HEK293 (cell line): ENCODE measurements around the gene ZNF646.
A peak's percentile ranks its signal among the peaks of the same experiment; 100 is the strongest.

ENCODE experiments used
- BCL11B ChIP-seq: fragments of 450-650 bp; formaldehyde crosslinking; IDR thresholded peaks from 2 replicates; pipeline ENCODE4 v1.5.1; 2016; ENCODE audit warnings: low read depth, missing biosample characterization, missing genetic modification characterization
- EGR2 ChIP-seq: fragments of 450-650 bp; formaldehyde crosslinking; IDR thresholded peaks from 2 replicates; pipeline ENCODE4 v1.5.1; 2016; ENCODE audit warnings: low read depth, missing biosample characterization, missing genetic modification characterization
- GFI1B ChIP-seq: fragments of 450-650 bp; formaldehyde crosslinking; IDR thresholded peaks from 2 replicates; pipeline ENCODE4 v1.5.1; 2016; ENCODE audit warnings: missing biosample characterization, missing genetic modification characterization
- KLF10 ChIP-seq: fragments of 450-650 bp; IDR thresholded peaks from 2 replicates; pipeline ENCODE4 v1.5.1; 2018; ENCODE audit warnings: missing biosample characterization, mild to moderate bottlenecking, missing genetic modification characterization
- MYNN ChIP-seq: fragments of 450-650 bp; formaldehyde crosslinking; IDR thresholded peaks from 2 replicates; pipeline ENCODE4 v1.5.1; 2016; ENCODE audit warnings: missing biosample characterization, missing genetic modification characterization, borderline replicate concordance
- SCRT2 ChIP-seq: fragments of 450-650 bp; formaldehyde crosslinking; IDR thresholded peaks from 2 replicates; pipeline ENCODE4 v1.5.1; 2016; ENCODE audit warnings: missing biosample characterization, missing genetic modification characterization
- YY1 ChIP-seq: fragments of 450-650 bp; formaldehyde crosslinking; IDR thresholded peaks from 2 replicates; pipeline ENCODE4 v1.5.1; 2018; ENCODE audit warnings: missing biosample characterization, missing genetic modification characterization
- YY2 ChIP-seq: fragments of 450-650 bp; formaldehyde crosslinking; IDR thresholded peaks from 2 replicates; pipeline ENCODE4 v1.5.1; 2016; ENCODE audit warnings: missing biosample characterization, missing genetic modification characterization
- ZFP3 ChIP-seq: fragments of 450-650 bp; formaldehyde crosslinking; IDR thresholded peaks from 2 replicates; pipeline ENCODE4 v1.5.1; 2016; ENCODE audit warnings: low read depth, missing biosample characterization, missing genetic modification characterization
- ZFP37 ChIP-seq: fragments of 450-650 bp; formaldehyde crosslinking; IDR thresholded peaks from 2 replicates; pipeline ENCODE4 v1.5.1; 2016; ENCODE audit warnings: missing biosample characterization, missing genetic modification characterization
- ZNF112 ChIP-seq: fragments of 450-650 bp; formaldehyde crosslinking; IDR thresholded peaks from 2 replicates; pipeline ENCODE4 v1.5.0; 2017; ENCODE audit warnings: missing biosample characterization, missing genetic modification characterization
- ZNF114 ChIP-seq: fragments of 450-650 bp; formaldehyde crosslinking; IDR thresholded peaks from 2 replicates; pipeline ENCODE4 v1.5.0; 2017; ENCODE audit warnings: missing biosample characterization, missing genetic modification characterization
- ZNF121 ChIP-seq: fragments of 450-650 bp; formaldehyde crosslinking; IDR thresholded peaks from 2 replicates; pipeline ENCODE4 v1.5.1; 2016; ENCODE audit warnings: missing biosample characterization, missing genetic modification characterization
- ZNF214 ChIP-seq: fragments of 450-650 bp; formaldehyde crosslinking; IDR thresholded peaks from 2 replicates; pipeline ENCODE4 v1.5.1; 2017; ENCODE audit warnings: missing biosample characterization, mild to moderate bottlenecking, missing genetic modification characterization, borderline replicate concordance
- ZNF248 ChIP-seq: fragments of 450-650 bp; formaldehyde crosslinking; IDR thresholded peaks from 2 replicates; pipeline ENCODE4 v1.5.1; 2017; ENCODE audit warnings: missing biosample characterization, missing genetic modification characterization
- ZNF391 ChIP-seq: fragments of 450-650 bp; formaldehyde crosslinking; IDR thresholded peaks from 2 replicates; pipeline ENCODE4 v1.5.1; 2016; ENCODE audit warnings: low read depth, missing biosample characterization, missing genetic modification characterization, borderline replicate concordance
- ZNF398 ChIP-seq: fragments of 450-650 bp; formaldehyde crosslinking; IDR thresholded peaks from 2 replicates; pipeline ENCODE4 v1.5.1; 2017; ENCODE audit warnings: missing biosample characterization, missing genetic modification characterization
- ZNF514 ChIP-seq: fragments of 450-650 bp; formaldehyde crosslinking; IDR thresholded peaks from 2 replicates; pipeline ENCODE4 v1.5.1; 2016; ENCODE audit warnings: missing biosample characterization, missing genetic modification characterization
- ZNF555 ChIP-seq: fragments of 450-650 bp; formaldehyde crosslinking; conservative IDR thresholded peaks from 2 replicates; pipeline ENCODE4 v1.5.1; 2017; ENCODE audit warnings: missing biosample characterization, mild to moderate bottlenecking, missing genetic modification characterization, inconsistent platforms
- ZNF558 ChIP-seq: fragments of 450-650 bp; formaldehyde crosslinking; IDR thresholded peaks from 2 replicates; pipeline ENCODE4 v1.5.1; 2016; ENCODE audit warnings: missing biosample characterization, missing genetic modification characterization
- ZNF560 ChIP-seq: fragments of 450-650 bp; formaldehyde crosslinking; IDR thresholded peaks from 2 replicates; pipeline ENCODE4 v1.5.1; 2017; ENCODE audit warnings: missing biosample characterization, missing genetic modification characterization, borderline replicate concordance
- ZNF600 ChIP-seq: fragments of 450-650 bp; formaldehyde crosslinking; IDR thresholded peaks from 2 replicates; pipeline ENCODE4 v1.5.1; 2016; ENCODE audit warnings: missing biosample characterization, missing genetic modification characterization
- ZNF639 ChIP-seq: fragments of 450-650 bp; formaldehyde crosslinking; IDR thresholded peaks from 2 replicates; pipeline ENCODE4 v1.5.1; 2016; ENCODE audit warnings: missing biosample characterization, missing genetic modification characterization
- ZNF658 ChIP-seq: fragments of 450-650 bp; formaldehyde crosslinking; IDR thresholded peaks from 2 replicates; pipeline ENCODE4; 2016; ENCODE audit warnings: missing biosample characterization, missing genetic modification characterization
- ZNF660 ChIP-seq: fragments of 450-650 bp; IDR thresholded peaks from 2 replicates; pipeline ENCODE4 v1.5.1; 2018; ENCODE audit warnings: missing biosample characterization, mild to moderate bottlenecking, missing genetic modification characterization
- ZNF701 ChIP-seq: fragments of 450-650 bp; formaldehyde crosslinking; IDR thresholded peaks from 2 replicates; pipeline ENCODE4 v1.5.1; 2016; ENCODE audit warnings: missing biosample characterization, missing genetic modification characterization
- ZNF785 ChIP-seq: fragments of 450-650 bp; formaldehyde crosslinking; IDR thresholded peaks from 2 replicates; pipeline ENCODE4 v1.5.1; 2016; ENCODE audit warnings: missing biosample characterization, missing genetic modification characterization
- TF ChIP-seq, protein P1 (sequence below): fragments of 450-650 bp; formaldehyde crosslinking; IDR thresholded peaks from 2 replicates; pipeline ENCODE4 v1.5.1; 2016; ENCODE audit warnings: missing biosample characterization, missing genetic modification characterization
- TF ChIP-seq, protein P2 (sequence below): fragments of 450-650 bp; IDR thresholded peaks from 2 replicates; pipeline ENCODE4 v1.5.1; 2018; ENCODE audit warnings: missing biosample characterization, missing genetic modification characterization

ZNF646 gene

DNA sequence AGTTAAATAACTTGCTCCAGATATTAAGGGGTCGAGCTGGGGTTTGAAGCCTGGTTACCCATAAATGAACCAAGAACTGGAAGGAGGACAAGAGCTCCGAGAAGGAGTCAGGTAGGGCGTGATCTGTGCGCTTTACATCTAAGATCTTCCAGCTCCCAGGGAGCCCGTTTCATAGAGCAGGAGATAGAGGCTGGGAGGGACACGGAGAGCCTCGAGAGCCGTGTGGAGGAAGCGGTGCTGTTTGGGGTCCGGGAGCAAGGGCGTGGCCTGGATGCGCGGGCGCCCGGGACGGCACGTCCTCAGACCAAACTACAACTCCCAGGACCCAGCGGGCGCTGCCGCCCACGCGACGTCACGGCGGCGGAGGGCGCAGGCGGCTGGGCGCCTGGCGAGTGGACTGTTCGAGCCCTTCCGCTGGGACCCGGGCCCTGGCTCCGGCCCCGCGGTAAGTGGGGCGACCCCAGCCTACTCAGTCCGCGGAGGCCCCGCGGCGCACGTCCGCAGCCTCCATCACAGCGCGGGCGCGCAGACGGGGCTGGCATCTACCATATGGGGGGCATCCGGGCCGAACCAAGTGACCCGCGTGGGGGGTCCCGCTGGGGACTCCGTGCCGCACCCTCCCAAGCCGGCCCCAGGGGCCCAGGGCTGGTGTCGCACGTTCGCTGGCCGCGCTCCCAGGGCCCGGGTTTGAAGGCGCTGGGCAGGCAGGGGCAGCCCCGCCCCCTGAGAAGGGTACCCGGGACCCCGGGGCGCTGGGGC is 34.0 kb downstream of the ZNF646 start, which contains the start of gene BCKDK (continued):
- TF ChIP-seq, protein P1, sequence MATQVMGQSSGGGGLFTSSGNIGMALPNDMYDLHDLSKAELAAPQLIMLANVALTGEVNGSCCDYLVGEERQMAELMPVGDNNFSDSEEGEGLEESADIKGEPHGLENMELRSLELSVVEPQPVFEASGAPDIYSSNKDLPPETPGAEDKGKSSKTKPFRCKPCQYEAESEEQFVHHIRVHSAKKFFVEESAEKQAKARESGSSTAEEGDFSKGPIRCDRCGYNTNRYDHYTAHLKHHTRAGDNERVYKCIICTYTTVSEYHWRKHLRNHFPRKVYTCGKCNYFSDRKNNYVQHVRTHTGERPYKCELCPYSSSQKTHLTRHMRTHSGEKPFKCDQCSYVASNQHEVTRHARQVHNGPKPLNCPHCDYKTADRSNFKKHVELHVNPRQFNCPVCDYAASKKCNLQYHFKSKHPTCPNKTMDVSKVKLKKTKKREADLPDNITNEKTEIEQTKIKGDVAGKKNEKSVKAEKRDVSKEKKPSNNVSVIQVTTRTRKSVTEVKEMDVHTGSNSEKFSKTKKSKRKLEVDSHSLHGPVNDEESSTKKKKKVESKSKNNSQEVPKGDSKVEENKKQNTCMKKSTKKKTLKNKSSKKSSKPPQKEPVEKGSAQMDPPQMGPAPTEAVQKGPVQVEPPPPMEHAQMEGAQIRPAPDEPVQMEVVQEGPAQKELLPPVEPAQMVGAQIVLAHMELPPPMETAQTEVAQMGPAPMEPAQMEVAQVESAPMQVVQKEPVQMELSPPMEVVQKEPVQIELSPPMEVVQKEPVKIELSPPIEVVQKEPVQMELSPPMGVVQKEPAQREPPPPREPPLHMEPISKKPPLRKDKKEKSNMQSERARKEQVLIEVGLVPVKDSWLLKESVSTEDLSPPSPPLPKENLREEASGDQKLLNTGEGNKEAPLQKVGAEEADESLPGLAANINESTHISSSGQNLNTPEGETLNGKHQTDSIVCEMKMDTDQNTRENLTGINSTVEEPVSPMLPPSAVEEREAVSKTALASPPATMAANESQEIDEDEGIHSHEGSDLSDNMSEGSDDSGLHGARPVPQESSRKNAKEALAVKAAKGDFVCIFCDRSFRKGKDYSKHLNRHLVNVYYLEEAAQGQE (tag by site-specific recombination) = no peak
- TF ChIP-seq ZNF785 = no peak
- TF ChIP-seq ZNF701 (tag by site-specific recombination) = no peak
- no peak for TF ChIP-seq ZNF558 (tag by site-specific recombination)
- TF ChIP-seq MYNN (tag by site-specific recombination) = no peak
- no peak for TF ChIP-seq ZFP37 (tag by site-specific recombination)
- TF ChIP-seq ZNF248 (tag by site-specific recombination) = no peak
- 0 out of 2 replicates have a peak, but pooled peaks have one; percentile 19 for TF ChIP-seq ZNF600 (tag by site-specific recombination)
- TF ChIP-seq ZNF114 (tag by site-specific recombination) = no peak
- no peak; the same call in none of the 2 replicates for TF ChIP-seq ZNF660 (tag by site-specific recombination)
- TF ChIP-seq KLF10 (tag by site-specific recombination) = peak; percentile 57
- TF ChIP-seq ZNF639 (tag by site-specific recombination) = no peak
- no peak for TF ChIP-seq YY2
- TF ChIP-seq ZNF391 (tag by site-specific recombination) = no peak
- no peak for TF ChIP-seq ZNF555
- no peak for TF ChIP-seq SCRT2
- no peak for TF ChIP-seq ZNF214 (tag by site-specific recombination)
- TF ChIP-seq GFI1B (tag by site-specific recombination) = no peak
- TF ChIP-seq YY1 (tag by site-specific recombination) = peak; percentile 47; the same call in 1 of the 2 replicates
- TF ChIP-seq ZNF514 (tag by site-specific recombination) = no peak
- TF ChIP-seq, protein P2, sequence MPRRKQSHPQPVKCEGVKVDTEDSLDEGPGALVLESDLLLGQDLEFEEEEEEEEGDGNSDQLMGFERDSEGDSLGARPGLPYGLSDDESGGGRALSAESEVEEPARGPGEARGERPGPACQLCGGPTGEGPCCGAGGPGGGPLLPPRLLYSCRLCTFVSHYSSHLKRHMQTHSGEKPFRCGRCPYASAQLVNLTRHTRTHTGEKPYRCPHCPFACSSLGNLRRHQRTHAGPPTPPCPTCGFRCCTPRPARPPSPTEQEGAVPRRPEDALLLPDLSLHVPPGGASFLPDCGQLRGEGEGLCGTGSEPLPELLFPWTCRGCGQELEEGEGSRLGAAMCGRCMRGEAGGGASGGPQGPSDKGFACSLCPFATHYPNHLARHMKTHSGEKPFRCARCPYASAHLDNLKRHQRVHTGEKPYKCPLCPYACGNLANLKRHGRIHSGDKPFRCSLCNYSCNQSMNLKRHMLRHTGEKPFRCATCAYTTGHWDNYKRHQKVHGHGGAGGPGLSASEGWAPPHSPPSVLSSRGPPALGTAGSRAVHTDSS (tag by site-specific recombination) = no peak
- peak; percentile 77 for TF ChIP-seq EGR2 (tag by site-specific recombination)
- no peak for TF ChIP-seq ZNF112
- no peak for TF ChIP-seq ZNF658 (tag by site-specific recombination)
- no peak for TF ChIP-seq ZNF560 (tag by site-specific recombination)
- no peak for TF ChIP-seq ZNF121 (tag by site-specific recombination)
- no peak for TF ChIP-seq ZFP3
- no peak for TF ChIP-seq BCL11B
- no peak for TF ChIP-seq ZNF398
